H1 (cell line): ENCODE measurements around the gene IFT27. TPM values are rescaled to one million over a fixed set of nuclear protein-coding genes. Genes with fewer than 3 reads are reported as not detected.

ENCODE experiments used
- CTCF ChIA-PET: fragments of 300-600 bp; sonication (Branson Sonifier 250); formaldehyde crosslinking; loops from one replicate; lab custom pipeline; 2021; ENCODE audit not compliant: partially characterized antibody; lab: Charles Lee
- POLR2A ChIA-PET: fragments of 300-600 bp; sonication (Branson Sonifier 250); formaldehyde crosslinking; loops from one replicate; lab custom pipeline; 2021; ENCODE audit warnings: inconsistent platforms; ENCODE audit not compliant: partially characterized antibody; lab: Charles Lee
- DNase-seq, 2 experiments: peaks; one replicate each; pipeline versions ENCODE4 v3.0.0 to v3.0.0-alpha.2; 2010 to 2022; ENCODE audit warnings: low spot score in 2 of 2, low read depth in 1 of 2, mixed read lengths in 1 of 2
- FAIRE-seq: peaks from 2 replicates; lab custom pipeline; 2011; peaks lifted over from hg19 to GRCh38; lab: Jason Lieb, UNC
- H2AFZ ChIP-seq: 2 replicates; pipeline ENCODE4 v1.8.1; 2012; ENCODE audit warnings: low read length, inconsistent platforms
- H2AK5ac ChIP-seq: 2 replicates; pipeline ENCODE4 v1.6.1; 2013; ENCODE audit warnings: low read depth, low read length
- H2BK120ac ChIP-seq: replicated peaks from 2 replicates; pipeline ENCODE3; 2013; ENCODE audit warnings: low read depth, low read length, inconsistent platforms
- H2BK12ac ChIP-seq: 2 replicates; pipeline ENCODE4 v1.6.1; 2013; ENCODE audit warnings: low read depth, low read length
- H2BK15ac ChIP-seq: 2 replicates; pipeline ENCODE4 v1.6.1; 2013; ENCODE audit warnings: low read length
- H2BK20ac ChIP-seq: 2 replicates; pipeline ENCODE4 v1.6.1; 2013; ENCODE audit warnings: low read length
- H2BK5ac ChIP-seq: 2 replicates; pipeline ENCODE4 v1.6.1; 2013; ENCODE audit warnings: low read depth, low read length
- H3K14ac ChIP-seq: 2 replicates; pipeline ENCODE4 v1.6.1; 2013; ENCODE audit warnings: inconsistent platforms; ENCODE audit not compliant: insufficient read length
- H3K18ac ChIP-seq: 2 replicates; pipeline ENCODE4 v1.6.1; 2013; ENCODE audit warnings: low read length; ENCODE audit errors: extremely low read depth
- H3K23ac ChIP-seq: 2 replicates; pipeline ENCODE4 v1.6.1; 2013; ENCODE audit warnings: inconsistent platforms; ENCODE audit not compliant: insufficient read length
- H3K23me2 ChIP-seq: 2 replicates; pipeline ENCODE4 v1.6.1; 2013; ENCODE audit warnings: low read depth, low read length
- H3K27ac ChIP-seq: 2 replicates; pipeline ENCODE4 v1.6.1; 2011; ENCODE audit warnings: low read depth, low read length, inconsistent platforms
- H3K27me3 ChIP-seq, 4 experiments: replicated peaks in 1 of 4; 1 replicate in 1 of 4; 2 replicates in 3 of 4; pipeline versions ENCODE4 v1.6.1 to v1.8.1; 2011 to 2013; ENCODE audit warnings: low read length in 3 of 4, mild to moderate bottlenecking in 3 of 4, inconsistent platforms in 2 of 4, mixed read lengths in 2 of 4, moderate library complexity in 1 of 4; ENCODE audit not compliant: control insufficient read depth in 3 of 4, insufficient read depth in 3 of 4; ENCODE audit errors: extremely low read depth in 1 of 4
- H3K36me3 ChIP-seq, 4 experiments: 2 replicates each; pipeline versions ENCODE4 v1.6.1 to v1.8.1; 2011 to 2013; ENCODE audit warnings: mild to moderate bottlenecking in 4 of 4, low read length in 3 of 4, moderate library complexity in 2 of 4, control low read depth in 1 of 4, inconsistent platforms in 1 of 4; ENCODE audit not compliant: insufficient read depth in 4 of 4, control insufficient read depth in 2 of 4
- H3K4ac ChIP-seq: replicated peaks from 2 replicates; pipeline ENCODE3; 2013; ENCODE audit warnings: low read length, low read depth, mixed read lengths, inconsistent platforms; ENCODE audit not compliant: insufficient read length
- H3K4me1 ChIP-seq, 4 experiments: replicated peaks in 1 of 4; 1 replicate in 1 of 4; 2 replicates in 3 of 4; pipeline versions ENCODE4 v1.6.1 to v1.8.1; 2011 to 2013; ENCODE audit warnings: low read length in 3 of 4, inconsistent platforms in 2 of 4, mixed read lengths in 1 of 4; ENCODE audit not compliant: insufficient read depth in 4 of 4, control insufficient read depth in 3 of 4
- H3K4me2 ChIP-seq, 2 experiments: 2 replicates each; pipeline versions ENCODE4 v1.6.1 to v1.8.1; 2011 to 2013; ENCODE audit warnings: low read depth in 2 of 2, low read length in 2 of 2, control low read depth in 1 of 2, inconsistent platforms in 1 of 2, mild to moderate bottlenecking in 1 of 2; ENCODE audit not compliant: insufficient read depth in 1 of 2
- H3K4me3 ChIP-seq, 4 experiments: fragments of 200-600, 300-600 bp in 1 of 4; sonication (generic), shearing (Covaris generic), sonication (Bioruptor Twin) in 1 of 4; 2 replicates each; pipeline versions ENCODE4 v1.5.1 to v1.8.1; 2011 to 2016; ENCODE audit warnings: low read length in 4 of 4, low read depth in 3 of 4, control low read depth in 2 of 4, inconsistent platforms in 2 of 4, mild to moderate bottlenecking in 2 of 4, mixed read lengths in 1 of 4, moderate library complexity in 1 of 4; ENCODE audit not compliant: insufficient read depth in 2 of 4; ENCODE audit errors: extremely low read depth in 1 of 4
- H3K56ac ChIP-seq: replicated peaks from 2 replicates; pipeline ENCODE3; 2013; ENCODE audit warnings: low read depth, mild to moderate bottlenecking, mixed read lengths, low read length, inconsistent platforms; ENCODE audit not compliant: insufficient read length
- H3K79me1 ChIP-seq: 2 replicates; pipeline ENCODE4 v1.6.1; 2013; ENCODE audit warnings: low read depth, low read length, control low read depth
- H3K79me2 ChIP-seq, 2 experiments: 2 replicates each; pipeline versions ENCODE4 v1.6.1 to v1.8.1; 2012 to 2013; ENCODE audit warnings: low read length in 2 of 2, mild to moderate bottlenecking in 2 of 2, inconsistent platforms in 1 of 2; ENCODE audit not compliant: insufficient read depth in 2 of 2, control insufficient read depth in 1 of 2
- H3K9ac ChIP-seq, 4 experiments: replicated peaks in 1 of 4; 1 replicate in 1 of 4; 2 replicates in 3 of 4; pipeline versions ENCODE4 v1.6.1 to v1.8.1; 2011 to 2013; ENCODE audit warnings: low read depth in 3 of 4, low read length in 3 of 4, control low read depth in 2 of 4, mild to moderate bottlenecking in 2 of 4, moderate library complexity in 2 of 4, inconsistent platforms in 1 of 4; ENCODE audit errors: extremely low read depth in 1 of 4
- H3K9me3 ChIP-seq, 2 experiments: 2 replicates each; pipeline versions ENCODE4 v1.6.1 to v1.8.1; 2012 to 2013; ENCODE audit warnings: mild to moderate bottlenecking in 2 of 2, moderate library complexity in 2 of 2, control low read depth in 1 of 2, inconsistent platforms in 1 of 2, low read depth in 1 of 2, low read length in 1 of 2, mixed read lengths in 1 of 2; ENCODE audit not compliant: insufficient read depth in 2 of 2
- H4K20me1 ChIP-seq, 2 experiments: replicated peaks in 1 of 2; 2 replicates each; pipeline versions ENCODE3 to v1.8.1; 2011 to 2013; ENCODE audit warnings: inconsistent platforms in 2 of 2, low read length in 2 of 2, mild to moderate bottlenecking in 1 of 2; ENCODE audit not compliant: insufficient read depth in 2 of 2, control insufficient read depth in 1 of 2
- H4K5ac ChIP-seq: 2 replicates; pipeline ENCODE4 v1.6.1; 2013; ENCODE audit warnings: low read length, low read depth, mixed read lengths, inconsistent platforms; ENCODE audit not compliant: insufficient read length
- H4K8ac ChIP-seq: 2 replicates; pipeline ENCODE4 v1.8.0; 2013; ENCODE audit warnings: mild to moderate bottlenecking, moderate library complexity, low read length, inconsistent platforms; ENCODE audit not compliant: insufficient read depth; ENCODE audit errors: extremely low read depth
- H4K91ac ChIP-seq: replicated peaks from 2 replicates; pipeline ENCODE3; 2013; ENCODE audit warnings: low read length, mixed read lengths, inconsistent platforms; ENCODE audit not compliant: insufficient read length
- BRCA1 ChIP-seq: IDR thresholded peaks from 2 replicates; pipeline ENCODE4 v1.6.1; 2012; ENCODE audit warnings: low read depth, low read length, improper control_type of control experiment
- CHD2 ChIP-seq: IDR thresholded peaks from 2 replicates; pipeline ENCODE4 v1.6.1; 2012; ENCODE audit warnings: low read length, improper control_type of control experiment
- CREB1 ChIP-seq: IDR thresholded peaks from 2 replicates; pipeline ENCODE4 v1.6.1; 2012; ENCODE audit warnings: inconsistent platforms
- HDAC2 ChIP-seq, 2 experiments: fragments of 300-600 bp in 1 of 2; sonication (generic) in 1 of 2; IDR thresholded peaks; 2 replicates each; pipeline ENCODE4 v1.6.1; 2011 to 2012; ENCODE audit warnings: low read depth in 2 of 2, low read length in 2 of 2, mild to moderate bottlenecking in 2 of 2, moderate library complexity in 2 of 2, borderline replicate concordance in 1 of 2, inconsistent platforms in 1 of 2
- KDM1A ChIP-seq: fragments of 200-600, 300-600 bp; sonication (generic); IDR thresholded peaks from 2 replicates; pipeline ENCODE4 v1.7.1; 2016; ENCODE audit warnings: mild to moderate bottlenecking, low read length, borderline replicate concordance
- WGBS, 2 experiments: shearing (Covaris generic) in 1 of 2; methylation state at CpG; one replicate each; pipeline versions ENCODE4 v1.1.6 to v1.1.7; 2013 to 2015; ENCODE audit warnings: low lambda C conversion rate in 2 of 2, mixed read lengths in 2 of 2, inconsistent platforms in 1 of 2, low coverage in 1 of 2, missing lambda C conversion rate in 1 of 2; ENCODE audit not compliant: insufficient replicate concordance in 2 of 2, insufficient coverage in 1 of 2, insufficient read length in 1 of 2; ENCODE audit errors: extremely low coverage in 1 of 2, missing lambda C conversion rate in 1 of 2; 5-methylcytosine and 5-hydroxymethylcytosine counted together
- polyA plus RNA-seq, 7 experiments: library from polyadenylated mRNA; depleted of rRNA in 3 of 7; stranded (reverse) in 5 of 7; unstranded in 2 of 7; fragments of >200 nt in 5 of 7; fragments of 200-250 nt in 2 of 7; gene quantifications; 1 replicate in 5 of 7; 2 replicates in 1 of 7; 4 replicates in 1 of 7; pipeline versions ENCODE4 v1.2.1 to v1.2.3, GENCODE V29; 2011 to 2013; ENCODE audit warnings: missing spikeins in 2 of 7, mixed read lengths in 2 of 7
- total RNA-seq: library from RNA; stranded (reverse); fragmentation: NEBNext Ultra II Directional; extraction: Animal tissue kit (Norgen Biotek cat#: 25700); gene quantifications from 2 replicates; pipeline ENCODE4 v1.2.1, GENCODE V29; 2021

The IFT27 gene
- total and polyA plus RNA-seq, 2 of the 8 experiments (the other 6 are each of a cell fraction or from before 2014, with no cell fraction given): 36.4 to 46.2 TPM

- DNase-seq (no peak), FAIRE-seq (no peak)
- peaks cover 0 to 7% (median 0%) of the 10 kb centered on the region in 4 experiments; a peak in 2 of 7 replicates for H3K4me1 ChIP-seq
- H3K4me2 ChIP-seq: no peak overlapping the region
- H3K9me3 ChIP-seq: no peaks in the 10 kb centered on the region
- H2BK20ac ChIP-seq: no peak overlapping the region
- H3K23me2 ChIP-seq: no peaks in the 10 kb centered on the region
- H4K20me1 ChIP-seq: peaks cover 0 to 2% of the 10 kb centered on the region in 2 experiments
- H3K18ac ChIP-seq: no peak overlapping the region
- H2AK5ac ChIP-seq: no peak overlapping the region
- no peak overlapping the region for H3K4ac ChIP-seq
- CTCF ChIA-PET: interaction anchor here (0.7 to 5.4 kb wide), 15 partner anchors 10 to 222 kb away, joined by 3 to 60 read pairs (median 11); no protein-coding TSS in a partner anchor
- H3K4me3 ChIP-seq: no peak overlapping the region
- H3K27ac ChIP-seq: no peak overlapping the region
- no peak overlapping the region for H4K8ac ChIP-seq
- H4K5ac ChIP-seq: no peak overlapping the region
- no peak overlapping the region for H2BK15ac ChIP-seq
- H4K91ac ChIP-seq: no peak overlapping the region
- H2BK5ac ChIP-seq: no peak overlapping the region
- H2AFZ ChIP-seq: no peak overlapping the region
- TF ChIP-seq KDM1A: peak; percentile 78
- TF ChIP-seq CREB1: no peak
- no peak for TF ChIP-seq BRCA1
- no peak for TF ChIP-seq HDAC2 (IDR thresholded peaks at IDR 0.05; ENCODE audit: borderline replicate concordance in 1 of 2, low read depth in 2 of 2, low read length in 2 of 2)
- TF ChIP-seq CHD2: no peak
- no peak overlapping the region for H2BK120ac ChIP-seq
- peaks cover 0 to 3% (median 0%) of the 10 kb centered on the region in 4 experiments; a peak in 2 of 7 replicates for H3K27me3 ChIP-seq
- POLR2A ChIA-PET: no interaction called here
- no peaks in the 10 kb centered on the region for H3K79me1 ChIP-seq
- no peak overlapping the region for H2BK12ac ChIP-seq
- H3K14ac ChIP-seq: no peak overlapping the region
- no peak overlapping the region for H3K9ac ChIP-seq
- 93% methylated on average over 6 of the region's 6 CpGs; no CpG with 5 or more reads in 1 of the 2 experiments for WGBS, 2 experiments
- no peak overlapping the region for H3K23ac ChIP-seq
- no peaks in the 10 kb centered on the region for H3K36me3 ChIP-seq
- H3K56ac ChIP-seq: no peak overlapping the region
- no peaks in the 10 kb centered on the region for H3K79me2 ChIP-seq
Measured at GRCh38 chr22:36755316-36755715, 20.6 kb downstream of the IFT27 start.
